Stimulated activated naive CD8-positive, alpha-beta T cell treated with anti-CD3 and anti-CD28 coated beads, Interleukin-15, amount 100 ng/mL, for 72 hours (primary cell): ENCODE measurements around the gene VTI1A.

Experiments used
- ATAC-seq: fragments of 150-1000 bp; cut with Tn5 transposase; 2 replicates; pipeline ENCODE4 v1.10.0; 2021; ENCODE audit warnings: mild to moderate bottlenecking, moderate library complexity
- DNase-seq, 2 donors: peaks; one replicate each; pipeline ENCODE4 v3.0.0; 2021 to 2022
- H3K27ac Mint-ChIP-seq, 2 donors: one replicate each; pipeline ENCODE4 v1.8.0; 2022; ENCODE audit warnings: mild to moderate bottlenecking in 2 of 2, mixed read lengths in 2 of 2, moderate library complexity in 2 of 2
- H3K27me3 Mint-ChIP-seq: one replicate; pipeline ENCODE4 v1.8.0; 2022; ENCODE audit warnings: mixed read lengths
- H3K4me1 Mint-ChIP-seq: one replicate; pipeline ENCODE4 v1.8.0; 2022; ENCODE audit warnings: mild to moderate bottlenecking, mixed read lengths
- H3K4me3 Mint-ChIP-seq, 2 donors: one replicate each; pipeline ENCODE4 v1.8.0; 2022; ENCODE audit warnings: mild to moderate bottlenecking in 2 of 2, mixed read lengths in 2 of 2, moderate library complexity in 1 of 2
- H3K9me3 Mint-ChIP-seq, 2 donors: one replicate each; pipeline ENCODE4 v1.8.0; 2022; ENCODE audit warnings: mixed read lengths in 2 of 2

VTI1A gene

DNA sequence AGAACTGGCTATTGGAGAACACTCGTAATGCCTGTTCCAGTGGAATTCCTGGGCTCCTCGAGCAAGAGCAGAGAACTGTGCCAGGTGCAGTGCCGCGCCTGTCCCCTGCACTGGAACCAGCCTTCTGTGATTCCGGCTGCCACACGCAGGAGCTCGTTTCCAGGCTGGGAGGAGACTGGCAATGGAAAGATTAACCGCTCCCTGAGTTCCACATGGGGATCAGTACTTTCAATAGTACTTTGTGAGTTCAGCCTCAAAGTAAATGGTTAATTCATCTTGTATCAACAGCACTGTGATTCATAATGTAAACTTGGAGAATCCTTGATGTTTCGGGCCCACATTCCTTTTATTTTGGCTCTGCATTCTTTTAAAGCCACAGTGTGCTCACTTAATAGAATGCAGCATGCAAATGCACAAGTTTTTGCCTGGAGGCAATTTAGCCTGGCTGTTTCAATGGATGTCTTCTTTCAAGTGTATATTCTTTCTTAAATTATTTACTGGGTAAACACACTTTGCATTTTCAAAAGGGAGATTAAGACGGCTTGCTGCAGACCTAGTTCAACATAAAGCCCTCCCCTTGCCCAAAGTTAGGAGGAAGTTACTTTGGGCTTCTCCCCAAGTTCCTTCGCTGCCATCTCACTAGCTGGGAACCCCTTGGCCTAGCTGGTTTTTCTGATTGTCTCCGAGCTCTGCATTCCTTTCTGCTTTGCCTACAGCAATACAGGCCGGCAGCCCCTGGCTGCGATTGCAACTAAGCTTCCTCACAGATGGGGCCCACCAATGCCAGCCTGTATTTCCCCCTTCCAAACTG is 364.9 kb downstream of the VTI1A start:
- no peak for DNase-seq
- Mint-ChIP-seq H3K9me3 (no peaks in the 10 kb centered on the region), H3K27ac (no peak overlapping the region)

DNA sequence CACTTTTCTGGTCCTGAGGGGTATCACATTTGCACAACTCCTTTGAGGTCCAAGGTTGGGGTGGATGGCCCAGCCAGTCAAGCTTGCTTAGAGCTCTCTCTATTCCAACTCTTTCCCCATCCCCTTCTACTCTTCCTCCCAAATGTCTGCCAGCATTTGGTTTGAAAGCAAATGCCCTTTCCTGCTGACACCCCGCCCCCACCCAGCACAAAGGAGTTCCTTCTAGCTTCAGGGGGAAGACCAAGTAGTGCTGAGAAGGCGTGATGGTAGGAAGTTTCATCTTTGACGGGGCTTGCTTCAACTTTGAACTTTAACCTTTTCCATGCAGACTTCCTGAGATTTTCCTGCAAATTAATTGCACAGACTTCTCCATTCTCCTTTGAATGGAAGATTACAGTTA is 365.6 kb downstream of the VTI1A start:
- no peak for DNase-seq
- no peak for ATAC-seq
- peaks cover 34% of the 10 kb centered on the region for H3K4me1 Mint-ChIP-seq

More for the DNA sequence above, 364.9 kb downstream of the VTI1A start:
- Mint-ChIP-seq H3K4me3 (no peak overlapping the region), H3K27me3 (no peaks in the 10 kb centered on the region), H3K4me1 (peaks cover 34% of the 10 kb centered on the region)
- ATAC-seq, result no peak

DNA sequence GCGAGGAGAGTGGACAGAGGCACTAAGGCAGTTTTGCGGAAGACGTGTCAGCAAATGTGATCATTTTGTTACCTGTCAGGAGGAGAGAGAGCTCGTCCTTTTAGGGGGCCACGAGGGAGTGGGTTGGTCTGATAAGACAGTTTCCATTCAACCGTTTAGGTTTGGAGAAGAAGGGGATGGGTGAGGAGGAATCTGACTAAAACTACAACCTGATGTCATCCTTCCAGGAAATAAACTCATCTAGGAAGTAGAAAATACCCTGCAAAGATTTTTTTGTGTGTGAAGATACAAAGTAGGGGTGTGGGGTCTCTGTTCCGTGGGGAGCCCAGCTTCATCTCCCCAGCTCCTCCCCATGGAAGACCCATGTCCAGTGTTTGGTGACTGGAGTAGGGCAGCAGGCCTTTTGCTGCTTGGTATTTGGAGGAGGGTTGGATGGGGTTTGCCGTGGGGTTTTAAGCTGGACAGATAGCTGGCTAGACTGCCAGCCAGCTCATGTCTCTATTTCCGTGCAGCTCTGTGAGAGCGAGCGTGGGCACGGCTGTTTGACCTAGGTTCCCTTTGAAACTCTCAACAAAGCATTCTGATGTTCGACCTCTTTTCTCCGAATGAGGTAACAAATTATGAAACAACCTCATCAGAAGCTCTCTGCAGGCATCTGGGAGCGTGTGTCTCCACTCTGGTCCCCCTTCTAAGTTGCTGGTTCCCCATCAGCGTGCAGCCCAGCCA is 367.0 kb downstream of the VTI1A start:
- ATAC-seq (peak; percentile 40), DNase-seq (no peak)
- peak overlapping the region; percentile 15 to 31 for H3K27ac Mint-ChIP-seq
- peaks cover 34% of the 10 kb centered on the region for H3K4me1 Mint-ChIP-seq
- H3K9me3 Mint-ChIP-seq, result no peaks in the 10 kb centered on the region
- H3K27me3 Mint-ChIP-seq, result no peaks in the 10 kb centered on the region
- H3K4me3 Mint-ChIP-seq, result no peak overlapping the region

More for the DNA sequence above, 365.6 kb downstream of the VTI1A start:
- H3K27me3 Mint-ChIP-seq, result no peaks in the 10 kb centered on the region
- no peak overlapping the region for H3K4me3 Mint-ChIP-seq
- no peak overlapping the region for H3K27ac Mint-ChIP-seq
- no peaks in the 10 kb centered on the region for H3K9me3 Mint-ChIP-seq

- H3K4me3 Mint-ChIP-seq, result peak overlapping the region in 1 of 2 donors; percentile 57
- H3K4me1 Mint-ChIP-seq, result peaks cover 34% of the 10 kb centered on the region
- H3K27ac Mint-ChIP-seq, result peak overlapping the region in 1 of 2 donors; percentile 60
- ATAC-seq (peak; percentile 43), DNase-seq (no peak)
- no peaks in the 10 kb centered on the region for H3K9me3 Mint-ChIP-seq
- no peaks in the 10 kb centered on the region for H3K27me3 Mint-ChIP-seq
Measured at GRCh38 chr10:112815269-112816032, 368.4 kb downstream of the VTI1A start.

DNA sequence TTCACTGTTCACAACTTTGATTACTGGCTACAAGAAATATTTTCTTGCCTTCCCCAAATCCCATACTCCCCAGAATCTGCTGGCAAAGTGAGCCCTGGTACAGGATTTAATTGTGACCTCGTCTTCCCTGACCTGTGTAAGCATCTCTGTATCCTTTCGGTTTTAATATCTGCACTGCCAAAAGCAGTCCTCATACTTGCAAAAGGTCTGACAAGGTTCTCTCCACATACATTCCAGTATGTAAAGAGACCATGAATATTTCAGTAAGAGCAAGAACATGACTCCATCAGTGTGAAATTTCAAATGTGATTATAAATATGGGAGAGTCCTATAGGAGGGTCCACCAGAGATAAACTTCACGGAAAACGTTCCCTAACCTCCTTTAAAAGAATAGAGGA is 369.0 kb downstream of the VTI1A start:
- H3K9me3 Mint-ChIP-seq, result no peaks in the 10 kb centered on the region
- H3K27me3 Mint-ChIP-seq, result no peaks in the 10 kb centered on the region
- ATAC-seq, result no peak
- DNase-seq, result no peak
- H3K4me3 Mint-ChIP-seq, result no peak overlapping the region
- peak overlapping the region in 1 of 2 donors; percentile 27 for H3K27ac Mint-ChIP-seq
- peaks cover 34% of the 10 kb centered on the region for H3K4me1 Mint-ChIP-seq

DNA sequence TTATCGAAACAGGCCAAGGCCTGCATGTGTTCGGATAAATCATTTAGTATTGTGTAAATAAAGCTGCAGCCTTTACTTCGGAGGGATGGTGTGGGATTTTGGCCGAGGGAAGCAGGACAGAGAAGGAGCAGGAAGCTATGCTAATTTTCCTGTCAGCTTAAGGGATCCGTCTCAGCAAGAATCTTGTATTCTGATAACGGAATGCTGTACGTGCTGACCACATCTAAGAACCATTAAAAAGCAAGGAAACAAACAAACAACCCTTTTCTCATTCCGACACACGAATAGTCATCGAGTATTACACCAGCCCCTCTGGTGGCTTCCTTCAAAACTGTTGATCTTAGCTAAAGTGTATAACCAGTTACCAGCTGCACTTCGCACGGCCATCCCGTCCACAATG is 369.9 kb downstream of the VTI1A start:
- Mint-ChIP-seq H3K9me3 (no peaks in the 10 kb centered on the region), H3K27ac (no peak overlapping the region), H3K27me3 (no peaks in the 10 kb centered on the region)

DNA sequence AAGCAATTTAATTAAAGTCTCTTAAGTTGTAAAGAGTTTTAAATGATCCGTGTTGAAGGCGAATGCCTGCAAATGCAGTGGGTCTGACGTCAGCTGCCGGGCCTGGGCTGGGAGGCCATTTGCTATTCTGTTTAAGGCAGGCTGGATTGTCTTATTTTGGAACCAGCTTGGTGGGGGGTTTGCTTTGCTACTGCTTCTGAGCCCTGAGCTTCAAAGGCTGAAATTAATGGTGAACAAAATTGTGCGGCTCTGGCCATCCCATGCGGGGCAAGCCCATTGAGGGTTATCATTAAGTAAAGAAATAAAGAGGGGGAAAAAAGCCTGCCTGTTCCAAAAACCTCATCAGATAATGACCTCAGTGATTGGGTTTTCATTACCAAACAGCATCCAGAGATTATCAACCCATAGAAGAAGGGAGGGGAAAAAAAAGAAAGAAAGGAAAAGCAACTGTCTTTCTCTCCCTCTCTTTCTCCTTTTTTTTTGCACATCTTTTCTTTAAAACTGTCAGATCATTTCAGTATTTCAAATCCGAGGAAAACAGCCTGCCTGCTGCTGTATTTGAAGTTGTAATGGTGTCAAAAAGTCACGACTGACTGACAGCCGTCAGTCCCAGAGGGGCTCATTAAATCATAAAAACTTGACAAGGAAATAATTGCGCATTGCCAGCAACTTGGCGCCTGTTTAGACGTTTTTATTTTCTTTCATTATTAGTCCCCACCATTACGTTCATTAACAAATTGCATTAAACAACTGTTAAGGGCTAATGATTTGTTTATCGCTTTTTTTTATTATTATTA is 371.2 kb downstream of the VTI1A start:
- Mint-ChIP-seq H3K27ac (no peak overlapping the region), H3K27me3 (no peaks in the 10 kb centered on the region), H3K9me3 (no peaks in the 10 kb centered on the region), H3K4me3 (no peak overlapping the region), H3K4me1 (peaks cover 25% of the 10 kb centered on the region)
- ATAC-seq (no peak), DNase-seq (no peak)

More for the DNA sequence above, 369.9 kb downstream of the VTI1A start:
- DNase-seq (no peak), ATAC-seq (no peak)
- no peak overlapping the region for H3K4me3 Mint-ChIP-seq
- H3K4me1 Mint-ChIP-seq, result peaks cover 34% of the 10 kb centered on the region

DNA sequence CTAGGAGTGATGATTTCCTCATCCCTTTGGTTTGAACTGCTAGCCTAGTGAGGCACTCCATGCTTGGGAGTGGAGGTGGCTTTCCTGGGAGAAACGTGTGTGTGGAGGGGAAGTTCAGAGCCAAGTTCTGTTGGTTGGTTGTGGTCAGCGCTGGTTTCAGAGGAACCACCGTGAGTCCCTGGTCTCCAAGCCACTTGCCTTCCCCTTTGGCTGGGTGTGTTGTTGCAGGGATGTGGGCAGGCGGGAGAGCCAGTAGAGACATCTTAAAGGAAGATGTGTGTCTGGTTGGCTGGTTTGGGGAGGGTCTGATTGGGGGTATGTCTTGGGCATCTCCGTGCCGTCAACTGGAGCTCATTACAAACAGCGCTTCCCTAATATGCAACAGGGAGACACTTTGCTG is 372.2 kb downstream of the VTI1A start:
- DNase-seq, result no peak
- H3K27me3 Mint-ChIP-seq, result no peaks in the 10 kb centered on the region
- H3K27ac Mint-ChIP-seq, result peak overlapping the region in 1 of 2 donors; percentile 5
- ATAC-seq, result no peak
- H3K4me1 Mint-ChIP-seq, result peaks cover 15% of the 10 kb centered on the region
- no peak overlapping the region for H3K4me3 Mint-ChIP-seq
- no peaks in the 10 kb centered on the region for H3K9me3 Mint-ChIP-seq

- H3K27ac Mint-ChIP-seq, result peak overlapping the region in 1 of 2 donors; percentile 52
- H3K27me3 Mint-ChIP-seq, result no peaks in the 10 kb centered on the region
- DNase-seq, result no peak
- H3K4me1 Mint-ChIP-seq, result peaks cover 8% of the 10 kb centered on the region
- H3K9me3 Mint-ChIP-seq, result no peaks in the 10 kb centered on the region
- no peak for ATAC-seq
- H3K4me3 Mint-ChIP-seq, result no peak overlapping the region
Measured at GRCh38 chr10:112820320-112820719, 373.3 kb downstream of the VTI1A start.

- Mint-ChIP-seq H3K9me3 (no peaks in the 10 kb centered on the region), H3K4me3 (no peak overlapping the region)
Measured at GRCh38 chr10:112821038-112821437, 374.0 kb downstream of the VTI1A start.

DNA sequence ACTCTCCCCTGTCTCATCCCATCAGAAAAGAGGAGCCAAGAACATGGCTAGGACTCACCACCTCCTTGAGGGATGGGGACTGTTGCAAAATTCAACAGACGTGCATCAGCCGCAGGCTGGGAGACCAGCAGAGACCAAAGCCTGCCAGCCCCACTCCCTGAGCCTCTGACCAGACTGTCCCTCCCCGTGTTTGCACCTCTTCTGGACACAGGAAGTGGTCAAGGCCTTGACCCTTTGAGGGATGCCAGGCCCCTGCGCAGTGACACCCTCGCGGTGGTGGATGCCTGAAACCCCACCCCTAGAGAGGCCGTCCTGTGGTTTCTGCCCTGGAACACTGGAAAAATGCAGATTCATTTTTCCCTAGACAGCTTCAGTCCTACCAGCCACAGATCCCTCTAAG is 374.6 kb downstream of the VTI1A start:
- DNase-seq (no peak), ATAC-seq (no peak)
- no peaks in the 10 kb centered on the region for H3K27me3 Mint-ChIP-seq
- H3K9me3 Mint-ChIP-seq, result no peaks in the 10 kb centered on the region
- no peak overlapping the region for H3K27ac Mint-ChIP-seq
- H3K4me1 Mint-ChIP-seq, result no peaks in the 10 kb centered on the region
- no peak overlapping the region for H3K4me3 Mint-ChIP-seq

More at GRCh38 chr10:112821038-112821437, 374.0 kb downstream of the VTI1A start:
- DNase-seq (no peak), ATAC-seq (no peak)
- Mint-ChIP-seq H3K4me1 (peaks cover under 1% of the 10 kb centered on the region), H3K27ac (no peak overlapping the region), H3K27me3 (no peaks in the 10 kb centered on the region)

- no peak for DNase-seq
- Mint-ChIP-seq H3K4me3 (no peak overlapping the region), H3K27me3 (no peaks in the 10 kb centered on the region), H3K27ac (no peak overlapping the region), H3K9me3 (no peaks in the 10 kb centered on the region), H3K4me1 (no peaks in the 10 kb centered on the region)
- ATAC-seq, result no peak
Measured at GRCh38 chr10:112823007-112823406, 376.0 kb downstream of the VTI1A start.

DNA sequence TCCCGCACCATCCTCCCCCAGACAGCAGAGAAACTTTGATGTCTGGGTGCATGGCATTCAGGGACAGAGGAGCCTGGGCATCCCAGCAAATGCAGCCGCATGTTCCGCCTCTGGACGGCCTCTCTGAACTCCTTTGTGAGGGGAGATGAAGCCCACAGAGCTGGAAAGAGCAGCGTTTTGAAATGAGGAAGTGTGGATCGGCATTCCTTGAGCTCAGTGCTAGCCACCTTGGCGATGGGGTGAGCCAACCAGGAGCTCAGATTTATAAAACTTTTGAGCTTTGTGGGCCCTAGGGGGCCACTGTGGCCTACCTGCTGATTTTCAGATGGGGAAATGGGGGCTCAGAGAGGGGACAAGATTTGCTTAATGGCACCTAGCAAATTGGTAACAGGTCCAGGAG is 376.6 kb downstream of the VTI1A start:
- DNase-seq (no peak), ATAC-seq (no peak)
- Mint-ChIP-seq H3K27me3 (no peaks in the 10 kb centered on the region), H3K4me3 (no peak overlapping the region), H3K9me3 (no peaks in the 10 kb centered on the region), H3K4me1 (no peaks in the 10 kb centered on the region), H3K27ac (peak overlapping the region in 1 of 2 donors; percentile 89)

- H3K4me1 Mint-ChIP-seq, result no peaks in the 10 kb centered on the region
- no peaks in the 10 kb centered on the region for H3K9me3 Mint-ChIP-seq
- no peak overlapping the region for H3K4me3 Mint-ChIP-seq
- DNase-seq, result no peak
- H3K27me3 Mint-ChIP-seq, result no peaks in the 10 kb centered on the region
- no peak overlapping the region for H3K27ac Mint-ChIP-seq
- ATAC-seq, result no peak
Measured at GRCh38 chr10:112826018-112826697, 379.1 kb downstream of the VTI1A start.
